DOHH2 (cell line): Measurements from ENCODE around the gene MAPK6.
A peak's percentile ranks its signal among the peaks of the same experiment; 100 is the strongest.

Experiments
- H3F3A ChIP-seq: fragments of 200-600 bp; sonication (generic), shearing (Covaris generic); 2 replicates; pipeline ENCODE4 v1.6.0; 2016; ENCODE audit warnings: antibody characterized with exemption, mild to moderate bottlenecking; ENCODE audit not compliant: control insufficient read depth, insufficient read depth
- H3K27ac ChIP-seq: fragments of 200-600 bp; sonication (generic); 2 replicates; pipeline ENCODE4 v1.5.1; 2014; ENCODE audit warnings: low read depth, mild to moderate bottlenecking, low read length, moderate library complexity
- H3K27me3 ChIP-seq: fragments of 200-600 bp; sonication (generic); 2 replicates; pipeline ENCODE4 v1.6.1; 2014; ENCODE audit warnings: mild to moderate bottlenecking, low read length, mixed read lengths; ENCODE audit not compliant: control insufficient read depth
- H3K36me3 ChIP-seq: fragments of 200-600 bp; sonication (generic); 2 replicates; pipeline ENCODE4 v1.6.1; 2014; ENCODE audit warnings: mild to moderate bottlenecking, low read length, moderate library complexity, mixed read lengths; ENCODE audit not compliant: control insufficient read depth
- H3K4me1 ChIP-seq: fragments of 200-600 bp; sonication (generic); 2 replicates; pipeline ENCODE4 v1.6.1; 2014; ENCODE audit warnings: mild to moderate bottlenecking, low read length, mixed read lengths; ENCODE audit not compliant: control insufficient read depth
- H3K4me2 ChIP-seq: fragments of 200-600 bp; sonication (generic); 2 replicates; pipeline ENCODE4 v1.6.0; 2014; ENCODE audit warnings: mild to moderate bottlenecking, low read length, moderate library complexity
- H3K4me3 ChIP-seq: fragments of 200-600 bp; sonication (generic); 2 replicates; pipeline ENCODE4 v1.5.1; 2014; ENCODE audit warnings: mild to moderate bottlenecking, low read length, mixed read lengths
- H3K79me2 ChIP-seq: fragments of 200-600 bp; sonication (generic); 2 replicates; pipeline ENCODE4 v1.6.1; 2014; ENCODE audit warnings: mild to moderate bottlenecking, low read length, mixed read lengths; ENCODE audit not compliant: control insufficient read depth
- H3K9me2 ChIP-seq: fragments of 200-600 bp; sonication (generic); replicated peaks from 2 replicates; pipeline ENCODE4 v1.6.1; 2014; ENCODE audit warnings: mild to moderate bottlenecking, low read length, mixed read lengths; ENCODE audit not compliant: control insufficient read depth
- H3K9me3 ChIP-seq: fragments of 200-600 bp; sonication (generic); 2 replicates; pipeline ENCODE4 v1.6.1; 2014; ENCODE audit warnings: antibody characterized with exemption, low read length, mixed read lengths; ENCODE audit not compliant: control insufficient read depth, insufficient read depth
- H4K20me1 ChIP-seq: fragments of 200-600 bp; sonication (generic); 2 replicates; pipeline ENCODE4 v1.6.0; 2014; ENCODE audit warnings: low read depth, mild to moderate bottlenecking, antibody characterized with exemption, low read length, moderate library complexity; ENCODE audit not compliant: control insufficient read depth, insufficient read depth
- EZH2phosphoT487 ChIP-seq: fragments of 200-600 bp; sonication (generic); IDR thresholded peaks from 2 replicates; pipeline ENCODE4 v1.6.1; 2017; ENCODE audit warnings: borderline replicate concordance, mild to moderate bottlenecking, antibody characterized with exemption, low read length, moderate library complexity, mixed read lengths
- TF ChIP-seq, protein P1 (sequence below): fragments of 200-600 bp; sonication (generic); IDR thresholded peaks from one replicate; pipeline ENCODE4 v1.5.1; 2014; ENCODE audit warnings: antibody characterized with exemption, mild to moderate bottlenecking, low read depth, low read length; ENCODE audit not compliant: poor library complexity, severe bottlenecking

MAPK6 gene

DNA sequence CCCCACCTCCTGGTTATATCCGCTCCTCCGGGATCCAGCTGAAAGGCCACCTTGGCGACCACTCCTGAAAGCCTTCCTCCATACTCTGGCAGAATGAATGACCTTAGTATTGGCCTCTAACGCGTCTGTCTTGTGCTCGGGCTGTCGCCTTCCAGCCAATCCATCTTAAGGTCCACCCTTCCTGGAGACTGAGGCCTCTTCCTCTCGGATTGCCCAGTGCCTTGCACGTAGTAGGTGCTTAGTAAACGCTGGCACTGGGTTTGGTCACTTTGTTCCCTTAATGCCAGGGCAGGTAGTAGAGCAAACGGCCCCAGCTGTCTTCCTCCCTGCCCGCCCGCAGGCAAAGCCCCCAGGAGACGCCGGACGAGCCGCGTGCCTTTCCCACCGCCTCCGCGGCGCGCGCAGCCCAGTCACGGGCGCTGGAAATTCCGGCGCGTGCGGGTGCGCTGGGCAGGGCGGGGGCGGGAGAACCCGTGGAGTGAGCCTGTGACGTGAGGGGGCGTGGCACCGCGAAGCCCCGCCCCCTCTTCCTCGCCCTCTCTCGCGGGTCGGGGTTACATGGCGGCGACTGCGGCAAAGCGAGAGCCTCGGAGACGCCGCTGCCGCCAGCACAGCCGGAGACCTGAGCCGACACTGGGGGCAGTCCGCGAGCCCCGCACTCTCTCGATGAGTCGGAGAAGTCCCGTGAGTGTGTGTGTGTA lies at the start of gene MAPK6:
TSS of gene MAPK6 (plus strand) at position 527 of the 701 bp plus-strand sequence. CDS start 27,242 bp downstream, outside the sequence.
- H3K4me1 ChIP-seq, result peaks cover 36% of the 10 kb centered on the region
- H3K4me2 ChIP-seq, result peak within 1 kb of the TSS; percentile 99
- H3K79me2 ChIP-seq, result peaks cover 48% of the 10 kb centered on the region
- no peaks in the 10 kb centered on the region for H3K9me3 ChIP-seq
- H3K9me2 ChIP-seq, result no peaks in the 10 kb centered on the region
- H3K36me3 ChIP-seq, result no peaks in the 10 kb centered on the region; the same call in 1 of the 2 replicates
- no peaks in the 10 kb centered on the region for H3K27me3 ChIP-seq
- H4K20me1 ChIP-seq, result peaks cover 14% of the 10 kb centered on the region; the same call in 1 of the 2 replicates
- H3K4me3 ChIP-seq, result peak within 1 kb of the TSS; percentile 90
- TF ChIP-seq EZH2phosphoT487, result no peak
- 0 out of 2 replicates have a peak, but pooled peaks cover 3% of the 10 kb centered on the region for H3F3A ChIP-seq
- H3K27ac ChIP-seq, result peak within 1 kb of the TSS; percentile 55

DNA sequence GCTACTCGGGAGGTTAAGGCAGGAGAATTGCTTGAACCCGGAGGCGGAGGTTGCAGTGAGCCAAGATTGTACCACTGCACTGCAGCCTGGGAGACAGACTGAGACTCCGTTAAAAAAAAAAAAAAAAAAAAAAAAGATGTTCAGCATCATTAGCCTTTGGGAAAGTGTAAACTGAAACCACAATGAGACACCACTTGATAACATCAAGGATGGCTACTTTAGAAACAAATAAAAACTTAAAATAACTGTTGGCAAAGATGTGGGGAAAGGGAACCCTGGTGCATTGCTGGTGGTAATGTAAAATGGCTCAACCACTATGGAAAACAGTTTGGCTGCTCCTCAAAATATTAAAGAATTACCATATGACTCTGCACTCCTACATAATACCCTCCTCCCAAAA lies 49.3 kb upstream of the MAPK6 start:
- no peaks in the 10 kb centered on the region for H4K20me1 ChIP-seq
- H3K27me3 ChIP-seq, result no peaks in the 10 kb centered on the region
- H3F3A ChIP-seq, result no peaks in the 10 kb centered on the region
- peaks cover 15% of the 10 kb centered on the region for H3K36me3 ChIP-seq
- peak overlapping the region; percentile 63 for H3K4me2 ChIP-seq
- no peak overlapping the region for H3K27ac ChIP-seq
- TF ChIP-seq, protein P1, sequence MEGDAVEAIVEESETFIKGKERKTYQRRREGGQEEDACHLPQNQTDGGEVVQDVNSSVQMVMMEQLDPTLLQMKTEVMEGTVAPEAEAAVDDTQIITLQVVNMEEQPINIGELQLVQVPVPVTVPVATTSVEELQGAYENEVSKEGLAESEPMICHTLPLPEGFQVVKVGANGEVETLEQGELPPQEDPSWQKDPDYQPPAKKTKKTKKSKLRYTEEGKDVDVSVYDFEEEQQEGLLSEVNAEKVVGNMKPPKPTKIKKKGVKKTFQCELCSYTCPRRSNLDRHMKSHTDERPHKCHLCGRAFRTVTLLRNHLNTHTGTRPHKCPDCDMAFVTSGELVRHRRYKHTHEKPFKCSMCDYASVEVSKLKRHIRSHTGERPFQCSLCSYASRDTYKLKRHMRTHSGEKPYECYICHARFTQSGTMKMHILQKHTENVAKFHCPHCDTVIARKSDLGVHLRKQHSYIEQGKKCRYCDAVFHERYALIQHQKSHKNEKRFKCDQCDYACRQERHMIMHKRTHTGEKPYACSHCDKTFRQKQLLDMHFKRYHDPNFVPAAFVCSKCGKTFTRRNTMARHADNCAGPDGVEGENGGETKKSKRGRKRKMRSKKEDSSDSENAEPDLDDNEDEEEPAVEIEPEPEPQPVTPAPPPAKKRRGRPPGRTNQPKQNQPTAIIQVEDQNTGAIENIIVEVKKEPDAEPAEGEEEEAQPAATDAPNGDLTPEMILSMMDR, result no peak
- no peak for TF ChIP-seq EZH2phosphoT487
- H3K4me3 ChIP-seq, result peak overlapping the region; percentile 92
- H3K9me2 ChIP-seq, result no peaks in the 10 kb centered on the region
- no peaks in the 10 kb centered on the region for H3K9me3 ChIP-seq
- H3K79me2 ChIP-seq, result peaks cover 73% of the 10 kb centered on the region
- peaks cover 10% of the 10 kb centered on the region for H3K4me1 ChIP-seq

DNA sequence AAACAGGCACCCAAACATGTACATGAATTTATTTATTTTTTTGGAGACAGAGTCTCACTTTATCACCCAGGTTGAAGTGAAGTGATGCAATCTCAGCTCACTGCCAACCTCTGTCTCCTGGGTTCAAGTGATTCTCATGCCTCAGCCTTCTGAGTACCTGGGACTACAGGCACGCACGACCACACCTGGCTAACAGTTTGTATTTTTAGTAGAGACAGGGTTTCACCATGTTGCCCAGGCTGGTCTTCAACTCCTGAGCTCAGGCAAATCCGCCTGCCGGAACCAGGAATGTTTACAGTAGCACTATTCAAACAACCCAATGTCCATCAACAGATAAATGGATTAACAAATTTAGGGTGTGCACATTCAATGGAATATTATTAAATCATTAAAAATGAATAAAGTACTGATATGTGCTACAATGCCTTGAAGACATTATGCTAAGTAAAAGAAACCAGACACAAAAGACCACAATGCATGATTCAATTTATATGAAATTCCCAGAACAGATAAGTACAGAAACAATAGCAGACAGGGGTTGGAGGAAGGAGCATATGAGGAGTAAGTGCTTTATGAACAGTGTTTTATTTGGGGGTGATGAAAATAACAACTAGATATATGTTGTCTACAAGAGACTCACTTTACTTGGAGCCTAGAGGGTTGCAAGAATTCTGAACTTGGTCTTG lies 48.7 kb upstream of the MAPK6 start:
- Histone ChIP-seq H3K9me2 (no peaks in the 10 kb centered on the region), H3K9me3 (no peaks in the 10 kb centered on the region), H3F3A (no peaks in the 10 kb centered on the region), H3K4me1 (peaks cover 10% of the 10 kb centered on the region), H4K20me1 (no peaks in the 10 kb centered on the region), H3K4me3 (peak overlapping the region; percentile 92), H3K79me2 (peaks cover 67% of the 10 kb centered on the region), H3K27ac (no peak overlapping the region), H3K27me3 (no peaks in the 10 kb centered on the region), H3K36me3 (peaks cover 15% of the 10 kb centered on the region), H3K4me2 (peak overlapping the region; percentile 63)
- no peak for TF ChIP-seq EZH2phosphoT487
- TF ChIP-seq, protein P1, result no peak

DNA sequence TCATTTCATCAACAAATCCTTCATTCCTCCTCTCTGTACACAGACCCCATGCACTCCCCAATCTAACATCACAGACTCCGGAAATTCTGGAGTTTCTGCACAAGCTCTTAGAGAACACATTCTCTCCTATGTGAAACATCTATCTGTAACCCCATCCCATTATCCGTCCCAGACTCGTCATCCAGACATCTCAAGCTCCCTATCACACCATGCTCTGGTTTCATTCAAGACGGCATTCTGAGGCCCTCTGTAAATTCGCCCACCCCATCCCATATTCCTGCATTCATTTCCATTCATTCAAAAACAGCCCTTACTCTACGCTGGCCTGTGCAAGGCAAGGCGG lies 48.0 kb upstream of the MAPK6 start:
- H3K9me2 ChIP-seq, result no peaks in the 10 kb centered on the region
- no peaks in the 10 kb centered on the region for H4K20me1 ChIP-seq
- H3F3A ChIP-seq, result no peaks in the 10 kb centered on the region
- peaks cover 10% of the 10 kb centered on the region for H3K4me1 ChIP-seq
- no peaks in the 10 kb centered on the region for H3K27me3 ChIP-seq
- peak overlapping the region; percentile 92 for H3K4me3 ChIP-seq
- H3K9me3 ChIP-seq, result no peaks in the 10 kb centered on the region
- peaks cover 60% of the 10 kb centered on the region for H3K79me2 ChIP-seq
- peak overlapping the region; percentile 72 for H3K27ac ChIP-seq
- TF ChIP-seq, protein P1, result no peak
- TF ChIP-seq EZH2phosphoT487, result no peak
- H3K36me3 ChIP-seq, result peaks cover 9% of the 10 kb centered on the region
- H3K4me2 ChIP-seq, result peak overlapping the region; percentile 63
